K562 (cell line): ENCODE data around the gene GON7. TPM values are rescaled to one million over a fixed set of nuclear protein-coding genes. Genes with fewer than 3 reads are reported as not detected.
A peak's percentile ranks its signal among the peaks of the same experiment; 100 is the strongest.

Source experiments
- CBX1 ChIP-seq: sonication (generic); IDR thresholded peaks from 2 replicates; pipeline ENCODE4 v1.6.1; 2016; ENCODE audit warnings: antibody characterized with exemption, low read depth, mild to moderate bottlenecking
- DEAF1 ChIP-seq: fragments of 450-650 bp; formaldehyde crosslinking; IDR thresholded peaks from 2 replicates; pipeline ENCODE4 v1.4.0; 2020; ENCODE audit warnings: mild to moderate bottlenecking, moderate library complexity
- GABPB1 ChIP-seq: sonication (generic); formaldehyde crosslinking; IDR thresholded peaks from 2 replicates; pipeline ENCODE4 v1.8.0; 2022; ENCODE audit warnings: mild to moderate bottlenecking, missing genetic modification reagents
- KLF13 ChIP-seq: fragments of 450-650 bp; IDR thresholded peaks from 2 replicates; pipeline ENCODE4 v1.6.1; 2016; ENCODE audit warnings: missing genetic modification characterization, low read depth, mild to moderate bottlenecking, missing compliant biosample characterization, moderate library complexity, borderline replicate concordance
- L3MBTL2 ChIP-seq: fragments of 450-650 bp; IDR thresholded peaks from 2 replicates; pipeline ENCODE4 v1.6.1; 2016; ENCODE audit warnings: mild to moderate bottlenecking, moderate library complexity
- NFIC ChIP-seq: fragments of 450-650 bp; IDR thresholded peaks from 2 replicates; pipeline ENCODE4 v1.6.1; 2017; ENCODE audit warnings: mild to moderate bottlenecking, inconsistent platforms
- POLR2A ChIP-seq: fragments of 450-650 bp; conservative IDR thresholded peaks from 2 replicates; pipeline ENCODE4 v1.6.1; 2016
- RBFOX2 ChIP-seq: fragments of 200-400 bp; formaldehyde crosslinking; IDR thresholded peaks from 2 replicates; pipeline ENCODE4 v1.6.1; 2017; ENCODE audit warnings: low read depth, mild to moderate bottlenecking, low read length, moderate library complexity
- TRIM28 ChIP-seq: fragments of 450-650 bp; IDR thresholded peaks from 2 replicates; pipeline ENCODE4 v1.6.1; 2017
- polyA plus RNA-seq, 8 experiments: library from polyadenylated mRNA; depleted of rRNA in 4 of 8; stranded (reverse) in 5 of 8; unstranded in 3 of 8; fragments of >200 nt; fragmentation: Nextera tagmentation in 2 of 8; fragmentation: Illumina TruSeq in 1 of 8; extraction: Ambion mirVana in 2 of 8; extraction: Trizol in 1 of 8; gene quantifications; 2 replicates each; pipeline versions ENCODE4 v1.2.1 to v1.2.3, GENCODE V29; 2011 to 2014; ENCODE audit warnings: inconsistent platforms in 1 of 8, missing spikeins in 1 of 8
- total RNA-seq, 7 experiments: library from RNA; depleted of rRNA in 6 of 7; stranded (reverse); fragments of >200 nt in 6 of 7; fragmentation: Illumina TruSeq in 2 of 7; extraction: Trizol in 2 of 7; gene quantifications; 2 replicates each; pipeline versions ENCODE4 v1.2.1 to v1.2.3, GENCODE V29; 2011 to 2021; ENCODE audit warnings: low replicate concordance in 1 of 7
- TF ChIP-seq, protein P1 (sequence below), 3 experiments: fragments of 200-800 bp in 1 of 3; fragments of 250-450 bp in 1 of 3; fragments of 450-650 bp in 1 of 3; sonication (Bioruptor Pico) in 1 of 3; sonication (Bioruptor generic) in 1 of 3; formaldehyde crosslinking in 1 of 3; IDR thresholded peaks; 2 replicates each; pipeline versions ENCODE4 v1.6.1 to v1.8.0; 2016 to 2022; ENCODE audit warnings: mild to moderate bottlenecking in 2 of 3, missing genetic modification characterization in 2 of 3, missing compliant biosample characterization in 1 of 3, moderate library complexity in 1 of 3
- TF ChIP-seq, protein P2 (sequence below), 2 experiments: fragments of 450-650 bp in 1 of 2; sonication (generic) in 1 of 2; formaldehyde crosslinking in 1 of 2; IDR thresholded peaks; 2 replicates each; pipeline versions ENCODE4 v1.7.1 to v1.9.0; 2016 to 2022; ENCODE audit warnings: inconsistent platforms in 1 of 2, mild to moderate bottlenecking in 1 of 2, missing genetic modification reagents in 1 of 2

The GON7 gene
- total and polyA plus RNA-seq, 9 of the 15 experiments (the other 6 are each of a cell fraction or from before 2014, with no cell fraction given) = 13.7 to 34.0 (median 23.9) TPM

- TF ChIP-seq, protein P1, sequence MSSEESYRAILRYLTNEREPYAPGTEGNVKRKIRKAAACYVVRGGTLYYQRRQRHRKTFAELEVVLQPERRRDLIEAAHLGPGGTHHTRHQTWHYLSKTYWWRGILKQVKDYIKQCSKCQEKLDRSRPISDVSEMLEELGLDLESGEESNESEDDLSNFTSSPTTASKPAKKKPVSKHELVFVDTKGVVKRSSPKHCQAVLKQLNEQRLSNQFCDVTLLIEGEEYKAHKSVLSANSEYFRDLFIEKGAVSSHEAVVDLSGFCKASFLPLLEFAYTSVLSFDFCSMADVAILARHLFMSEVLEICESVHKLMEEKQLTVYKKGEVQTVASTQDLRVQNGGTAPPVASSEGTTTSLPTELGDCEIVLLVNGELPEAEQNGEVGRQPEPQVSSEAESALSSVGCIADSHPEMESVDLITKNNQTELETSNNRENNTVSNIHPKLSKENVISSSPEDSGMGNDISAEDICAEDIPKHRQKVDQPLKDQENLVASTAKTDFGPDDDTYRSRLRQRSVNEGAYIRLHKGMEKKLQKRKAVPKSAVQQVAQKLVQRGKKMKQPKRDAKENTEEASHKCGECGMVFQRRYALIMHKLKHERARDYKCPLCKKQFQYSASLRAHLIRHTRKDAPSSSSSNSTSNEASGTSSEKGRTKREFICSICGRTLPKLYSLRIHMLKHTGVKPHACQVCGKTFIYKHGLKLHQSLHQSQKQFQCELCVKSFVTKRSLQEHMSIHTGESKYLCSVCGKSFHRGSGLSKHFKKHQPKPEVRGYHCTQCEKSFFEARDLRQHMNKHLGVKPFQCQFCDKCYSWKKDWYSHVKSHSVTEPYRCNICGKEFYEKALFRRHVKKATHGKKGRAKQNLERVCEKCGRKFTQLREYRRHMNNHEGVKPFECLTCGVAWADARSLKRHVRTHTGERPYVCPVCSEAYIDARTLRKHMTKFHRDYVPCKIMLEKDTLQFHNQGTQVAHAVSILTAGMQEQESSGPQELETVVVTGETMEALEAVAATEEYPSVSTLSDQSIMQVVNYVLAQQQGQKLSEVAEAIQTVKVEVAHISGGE (CRISPR knock-in tag; IDR thresholded peaks at IDR 0.05) = peak; percentile 44 to 89 (median 47); a peak in 3 of 6 replicates
- TF ChIP-seq TRIM28 (no peak), DEAF1 (CRISPR knock-in tag) (no peak), RBFOX2 (peak; percentile 95), L3MBTL2 (peak; percentile 87), KLF13 (tag) (no peak), NFIC (peak; percentile 65), GABPB1 (CRISPR knock-in tag) (peak; percentile 89), CBX1 (peak; percentile 37; the same call in 1 of the 2 replicates), POLR2A (peak; percentile 85)
- TF ChIP-seq, protein P2, sequence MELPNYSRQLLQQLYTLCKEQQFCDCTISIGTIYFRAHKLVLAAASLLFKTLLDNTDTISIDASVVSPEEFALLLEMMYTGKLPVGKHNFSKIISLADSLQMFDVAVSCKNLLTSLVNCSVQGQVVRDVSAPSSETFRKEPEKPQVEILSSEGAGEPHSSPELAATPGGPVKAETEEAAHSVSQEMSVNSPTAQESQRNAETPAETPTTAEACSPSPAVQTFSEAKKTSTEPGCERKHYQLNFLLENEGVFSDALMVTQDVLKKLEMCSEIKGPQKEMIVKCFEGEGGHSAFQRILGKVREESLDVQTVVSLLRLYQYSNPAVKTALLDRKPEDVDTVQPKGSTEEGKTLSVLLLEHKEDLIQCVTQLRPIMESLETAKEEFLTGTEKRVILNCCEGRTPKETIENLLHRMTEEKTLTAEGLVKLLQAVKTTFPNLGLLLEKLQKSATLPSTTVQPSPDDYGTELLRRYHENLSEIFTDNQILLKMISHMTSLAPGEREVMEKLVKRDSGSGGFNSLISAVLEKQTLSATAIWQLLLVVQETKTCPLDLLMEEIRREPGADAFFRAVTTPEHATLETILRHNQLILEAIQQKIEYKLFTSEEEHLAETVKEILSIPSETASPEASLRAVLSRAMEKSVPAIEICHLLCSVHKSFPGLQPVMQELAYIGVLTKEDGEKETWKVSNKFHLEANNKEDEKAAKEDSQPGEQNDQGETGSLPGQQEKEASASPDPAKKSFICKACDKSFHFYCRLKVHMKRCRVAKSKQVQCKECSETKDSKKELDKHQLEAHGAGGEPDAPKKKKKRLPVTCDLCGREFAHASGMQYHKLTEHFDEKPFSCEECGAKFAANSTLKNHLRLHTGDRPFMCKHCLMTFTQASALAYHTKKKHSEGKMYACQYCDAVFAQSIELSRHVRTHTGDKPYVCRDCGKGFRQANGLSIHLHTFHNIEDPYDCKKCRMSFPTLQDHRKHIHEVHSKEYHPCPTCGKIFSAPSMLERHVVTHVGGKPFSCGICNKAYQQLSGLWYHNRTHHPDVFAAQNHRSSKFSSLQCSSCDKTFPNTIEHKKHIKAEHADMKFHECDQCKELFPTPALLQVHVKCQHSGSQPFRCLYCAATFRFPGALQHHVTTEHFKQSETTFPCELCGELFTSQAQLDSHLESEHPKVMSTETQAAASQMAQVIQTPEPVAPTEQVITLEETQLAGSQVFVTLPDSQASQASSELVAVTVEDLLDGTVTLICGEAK (IDR thresholded peaks at IDR 0.05) = peak; percentile 93
- TF ChIP-seq, protein P2 (CRISPR knock-in tag; IDR thresholded peaks at IDR 0.05) = no peak
These were observed at the start of gene GON7, which contains the start of gene UBR7 (continued) for GRCh38 chr14:93206793-93207467.
